ENCODE results near the gene ANTXR2.

The ANTXR2 gene

GRCh38 chr4:79987401-79987800 lies 85.6 kb downstream of the ANTXR2 start:
- Histone ChIP-seq H2AFZ (ENCODE audit: low read depth) (no peak overlapping the region), H3K36me3 (ENCODE audit: insufficient read depth) (no peaks in the 10 kb centered on the region), H3K27me3 (ENCODE audit: insufficient read depth, low read depth) (no peaks in the 10 kb centered on the region), H3K9ac (no peak overlapping the region), H3K27ac (no peak overlapping the region), H3K4me2 (no peak overlapping the region), H3K4me3 (IDR thresholded peaks at IDR 0.05; ENCODE audit: insufficient read depth, low read depth, low read length) (no peak overlapping the region), H4K20me1 (ENCODE audit: insufficient read depth) (no peaks in the 10 kb centered on the region), H3K4me1 (ENCODE audit: low read depth, poor library complexity, severe bottlenecking) (no peaks in the 10 kb centered on the region), H3K79me2 (ENCODE audit: insufficient read depth, low read depth) (no peaks in the 10 kb centered on the region)
- no peak for TF ChIP-seq CTCF (conservative IDR thresholded peaks at IDR 0.05; ENCODE audit: low read depth, low read length)

- Histone ChIP-seq H3K4me2 (no peak overlapping the region), H3K4me3 (IDR thresholded peaks at IDR 0.05; ENCODE audit: insufficient read depth, low read depth, low read length) (no peak overlapping the region), H3K9ac (no peak overlapping the region), H3K27ac (no peak overlapping the region), H3K36me3 (ENCODE audit: insufficient read depth) (no peaks in the 10 kb centered on the region), H2AFZ (ENCODE audit: low read depth) (no peak overlapping the region), H3K4me1 (ENCODE audit: low read depth, poor library complexity, severe bottlenecking) (no peaks in the 10 kb centered on the region), H3K27me3 (ENCODE audit: insufficient read depth, low read depth) (no peaks in the 10 kb centered on the region), H3K79me2 (ENCODE audit: insufficient read depth, low read depth) (no peaks in the 10 kb centered on the region), H4K20me1 (ENCODE audit: insufficient read depth) (no peaks in the 10 kb centered on the region)
- TF ChIP-seq CTCF (conservative IDR thresholded peaks at IDR 0.05; ENCODE audit: low read depth, low read length): no peak
Measured at GRCh38 chr4:79983431-79983830, 89.6 kb downstream of the ANTXR2 start.

GRCh38 chr4:79982601-79983322 lies 90.3 kb downstream of the ANTXR2 start:
- TF ChIP-seq CTCF (conservative IDR thresholded peaks at IDR 0.05; ENCODE audit: low read depth, low read length): no peak
- Histone ChIP-seq H2AFZ (ENCODE audit: low read depth) (no peak overlapping the region), H3K4me1 (ENCODE audit: low read depth, poor library complexity, severe bottlenecking) (no peaks in the 10 kb centered on the region), H4K20me1 (ENCODE audit: insufficient read depth) (no peaks in the 10 kb centered on the region), H3K79me2 (ENCODE audit: insufficient read depth, low read depth) (no peaks in the 10 kb centered on the region), H3K27ac (no peak overlapping the region), H3K4me3 (IDR thresholded peaks at IDR 0.05; ENCODE audit: insufficient read depth, low read depth, low read length) (no peak overlapping the region), H3K36me3 (ENCODE audit: insufficient read depth) (no peaks in the 10 kb centered on the region), H3K27me3 (ENCODE audit: insufficient read depth, low read depth) (no peaks in the 10 kb centered on the region), H3K4me2 (no peak overlapping the region), H3K9ac (no peak overlapping the region)

GRCh38 chr4:79980448-79980847 lies 92.6 kb downstream of the ANTXR2 start:
- Histone ChIP-seq H3K79me2 (ENCODE audit: insufficient read depth, low read depth) (no peaks in the 10 kb centered on the region), H3K4me2 (no peak overlapping the region), H3K36me3 (ENCODE audit: insufficient read depth) (no peaks in the 10 kb centered on the region), H2AFZ (ENCODE audit: low read depth) (no peak overlapping the region), H3K4me3 (IDR thresholded peaks at IDR 0.05; ENCODE audit: insufficient read depth, low read depth, low read length) (no peak overlapping the region), H4K20me1 (ENCODE audit: insufficient read depth) (no peaks in the 10 kb centered on the region), H3K4me1 (ENCODE audit: low read depth, poor library complexity, severe bottlenecking) (no peaks in the 10 kb centered on the region), H3K27me3 (ENCODE audit: insufficient read depth, low read depth) (no peaks in the 10 kb centered on the region), H3K27ac (no peak overlapping the region), H3K9ac (no peak overlapping the region)
- no peak for TF ChIP-seq CTCF (conservative IDR thresholded peaks at IDR 0.05; ENCODE audit: low read depth, low read length)

Data from KMS-11 (cell line).